OCI-LY7 (cell line): ENCODE results near the gene CRYAB.

ENCODE experiments used
- EZH2phosphoT487 ChIP-seq: fragments of 200-600 bp; sonication (generic); IDR thresholded peaks from 2 replicates; pipeline ENCODE4 v1.6.1; 2018; ENCODE audit warnings: low read depth, borderline replicate concordance, mild to moderate bottlenecking, mixed run types, antibody characterized with exemption, low read length, moderate library complexity, mixed read lengths
- TF ChIP-seq, protein P1 (sequence below): fragments of 200-600 bp; sonication (generic); conservative IDR thresholded peaks from 2 replicates; pipeline ENCODE4 v1.5.1; 2014; ENCODE audit warnings: mild to moderate bottlenecking, antibody characterized with exemption, low read length, moderate library complexity, mixed read lengths

- TF ChIP-seq, protein P1, sequence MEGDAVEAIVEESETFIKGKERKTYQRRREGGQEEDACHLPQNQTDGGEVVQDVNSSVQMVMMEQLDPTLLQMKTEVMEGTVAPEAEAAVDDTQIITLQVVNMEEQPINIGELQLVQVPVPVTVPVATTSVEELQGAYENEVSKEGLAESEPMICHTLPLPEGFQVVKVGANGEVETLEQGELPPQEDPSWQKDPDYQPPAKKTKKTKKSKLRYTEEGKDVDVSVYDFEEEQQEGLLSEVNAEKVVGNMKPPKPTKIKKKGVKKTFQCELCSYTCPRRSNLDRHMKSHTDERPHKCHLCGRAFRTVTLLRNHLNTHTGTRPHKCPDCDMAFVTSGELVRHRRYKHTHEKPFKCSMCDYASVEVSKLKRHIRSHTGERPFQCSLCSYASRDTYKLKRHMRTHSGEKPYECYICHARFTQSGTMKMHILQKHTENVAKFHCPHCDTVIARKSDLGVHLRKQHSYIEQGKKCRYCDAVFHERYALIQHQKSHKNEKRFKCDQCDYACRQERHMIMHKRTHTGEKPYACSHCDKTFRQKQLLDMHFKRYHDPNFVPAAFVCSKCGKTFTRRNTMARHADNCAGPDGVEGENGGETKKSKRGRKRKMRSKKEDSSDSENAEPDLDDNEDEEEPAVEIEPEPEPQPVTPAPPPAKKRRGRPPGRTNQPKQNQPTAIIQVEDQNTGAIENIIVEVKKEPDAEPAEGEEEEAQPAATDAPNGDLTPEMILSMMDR: no peak
- TF ChIP-seq EZH2phosphoT487: no peak
Measured at GRCh38 chr11:111925953-111926352, 14.4 kb upstream of the CRYAB start.
